Middle frontal gyrus (tissue), 1 donor: Measurements from ENCODE around the gene ESRP2.

ENCODE experiments used
- DNase-seq: peaks from one replicate; pipeline ENCODE4 v3.0.0-alpha.2; 2015; ENCODE audit warnings: low spot score; ENCODE audit errors: extremely low spot score

ESRP2 gene

GRCh38 chr16:68242085-68242484, 6.2 kb upstream of the ESRP2 start:
- DNase-seq: no peak

- DNase-seq: no peak
Observed at GRCh38 chr16:68238029-68238345, 2.1 kb upstream of the ESRP2 start.

GRCh38 chr16:68237243-68238028, 1.5 kb upstream of the ESRP2 start:
- peak; percentile 87 for DNase-seq

- no peak for DNase-seq
Observed at GRCh38 chr16:68236826-68237242, 907 bp upstream of the ESRP2 start.

GRCh38 chr16:68236137-68236825, 354 bp upstream of the ESRP2 start:
- DNase-seq: no peak

- DNase-seq: no peak
Observed at GRCh38 chr16:68235108-68235886, 630 bp downstream of the ESRP2 start.

GRCh38 chr16:68234188-68235107, 1.5 kb downstream of the ESRP2 start:
- no peak for DNase-seq

GRCh38 chr16:68233835-68234187, 2.1 kb downstream of the ESRP2 start:
- no peak for DNase-seq

GRCh38 chr16:68233085-68233834, 2.7 kb downstream of the ESRP2 start:
- no peak for DNase-seq

- no peak for DNase-seq
Observed at GRCh38 chr16:68232335-68232734, 3.6 kb downstream of the ESRP2 start.

GRCh38 chr16:68231384-68232136, 4.4 kb downstream of the ESRP2 start:
- DNase-seq: no peak

- DNase-seq: no peak
Observed at GRCh38 chr16:68230956-68231355, 5.0 kb downstream of the ESRP2 start.

GRCh38 chr16:68230176-68230571, 5.8 kb downstream of the ESRP2 start:
- DNase-seq: no peak

GRCh38 chr16:68229431-68230175, 6.3 kb downstream of the ESRP2 start:
- no peak for DNase-seq

- DNase-seq: no peak
Observed at GRCh38 chr16:68228652-68229051, 7.3 kb downstream of the ESRP2 start.

GRCh38 chr16:68227850-68228553, 7.9 kb downstream of the ESRP2 start:
- DNase-seq: no peak

GRCh38 chr16:68227183-68227793, 8.6 kb downstream of the ESRP2 start:
- DNase-seq: no peak

GRCh38 chr16:68226116-68226515, 9.8 kb downstream of the ESRP2 start:
- DNase-seq: no peak
